IMR-90 (cell line): ENCODE measurements around the gene RASGRP1. TPM values are rescaled to one million over a fixed set of nuclear protein-coding genes. Genes with fewer than 3 reads are reported as not detected.
A peak's percentile ranks its signal among the peaks of the same experiment; 100 is the strongest.

Source experiments
- ATAC-seq: fragments of 200-7000 bp; cut with Tn5 transposase; 2 replicates; pipeline ENCODE4 v1.9.1; 2020; ENCODE audit warnings: low read depth, mild to moderate bottlenecking, moderate library complexity
- BruUV-seq: library from RNA; stranded (reverse); fragments of 400-500 nt; replicated peaks from 2 replicates; lab custom pipeline; 2021; lab: Mats Ljungman, UMichigan
- CTCF ChIA-PET: fragments of 300-600 bp; formaldehyde crosslinking; extraction: SDS; loops from one replicate; lab custom pipeline; 2021; ENCODE audit warnings: antibody characterized with exemption; lab: Yijun Ruan, JAX
- POLR2A ChIA-PET: fragments of 300-600 bp; sonication (Branson Sonifier 250); formaldehyde crosslinking; loops from one replicate; lab custom pipeline; 2022; ENCODE audit warnings: antibody characterized with exemption; ENCODE audit not compliant: unreplicated experiment; lab: Charles Lee
- DNase-seq: peaks from one replicate; pipeline ENCODE4 v3.0.0; 2013
- H2AFZ ChIP-seq: replicated peaks from 2 replicates; pipeline ENCODE3; 2013; ENCODE audit warnings: low read length, mild to moderate bottlenecking; ENCODE audit not compliant: poor library complexity
- H2AK5ac ChIP-seq: 2 replicates; pipeline ENCODE4 v1.6.1; 2013; ENCODE audit warnings: low read depth, low read length, inconsistent platforms
- H2AK9ac ChIP-seq: replicated peaks from 2 replicates; pipeline ENCODE3; 2013; ENCODE audit warnings: mild to moderate bottlenecking, low read depth, low read length, moderate library complexity; ENCODE audit not compliant: poor library complexity
- H2BK120ac ChIP-seq: 2 replicates; pipeline ENCODE4 v1.6.1; 2013; ENCODE audit warnings: low read depth, low read length, inconsistent platforms
- H2BK15ac ChIP-seq: 3 replicates; pipeline ENCODE4 v1.6.1; 2013; ENCODE audit warnings: low read depth, low read length, inconsistent platforms
- H2BK20ac ChIP-seq: 2 replicates; pipeline ENCODE4 v1.6.1; 2013; ENCODE audit warnings: low read depth, mild to moderate bottlenecking, inconsistent platforms, low read length, moderate library complexity
- H2BK5ac ChIP-seq: 2 replicates; pipeline ENCODE4 v1.6.1; 2013; ENCODE audit warnings: mild to moderate bottlenecking, low read depth, low read length, inconsistent platforms; ENCODE audit not compliant: poor library complexity, severe bottlenecking
- H3K14ac ChIP-seq: replicated peaks from 2 replicates; pipeline ENCODE4 v1.6.1; 2013; ENCODE audit warnings: low read depth, low read length, inconsistent platforms
- H3K18ac ChIP-seq: 2 replicates; pipeline ENCODE4 v1.6.1; 2013; ENCODE audit warnings: low read depth, low read length, control low read depth
- H3K23ac ChIP-seq: 2 replicates; pipeline ENCODE4 v1.6.1; 2013; ENCODE audit warnings: low read depth, low read length, inconsistent platforms
- H3K27ac ChIP-seq: 2 replicates; pipeline ENCODE4 v1.5.1; 2013; ENCODE audit warnings: mild to moderate bottlenecking, control low read depth, low read length; ENCODE audit not compliant: insufficient read depth
- H3K27me3 ChIP-seq: 2 replicates; pipeline ENCODE4 v1.6.1; 2013; ENCODE audit warnings: low read length; ENCODE audit not compliant: control insufficient read depth, insufficient read depth
- H3K36me3 ChIP-seq: 2 replicates; pipeline ENCODE4 v1.6.1; 2013; ENCODE audit warnings: low read length, mixed read lengths; ENCODE audit not compliant: control insufficient read depth, insufficient read depth
- H3K4ac ChIP-seq: 2 replicates; pipeline ENCODE4 v1.6.1; 2013; ENCODE audit warnings: low read depth, low read length, inconsistent platforms
- H3K4me1 ChIP-seq: 2 replicates; pipeline ENCODE4 v1.6.1; 2013; ENCODE audit warnings: low read length, mixed read lengths; ENCODE audit not compliant: control insufficient read depth, insufficient read depth
- H3K4me2 ChIP-seq: 2 replicates; pipeline ENCODE4 v1.6.1; 2013; ENCODE audit warnings: low read depth, mild to moderate bottlenecking, control low read depth, low read length, moderate library complexity
- H3K4me3 ChIP-seq: 2 replicates; pipeline ENCODE4 v1.5.1; 2013; ENCODE audit warnings: low read depth, mild to moderate bottlenecking, control low read depth, low read length, moderate library complexity; ENCODE audit not compliant: insufficient read depth
- H3K56ac ChIP-seq: 2 replicates; pipeline ENCODE4 v1.6.1; 2013; ENCODE audit warnings: low read length, inconsistent platforms; ENCODE audit not compliant: insufficient read depth; ENCODE audit errors: extremely low read depth
- H3K79me1 ChIP-seq, 2 experiments: 2 replicates each; pipeline ENCODE4 v1.6.1; 2013; ENCODE audit warnings: low read length in 2 of 2, inconsistent platforms in 1 of 2, low read depth in 1 of 2
- H3K9ac ChIP-seq: 2 replicates; pipeline ENCODE4 v1.6.1; 2013; ENCODE audit warnings: low read depth, low read length, control low read depth
- H3K9me1 ChIP-seq: 2 replicates; pipeline ENCODE4 v1.6.1; 2013; ENCODE audit warnings: low read length, inconsistent platforms; ENCODE audit not compliant: insufficient read depth
- H3K9me3 ChIP-seq: 2 replicates; pipeline ENCODE4 v1.6.1; 2013; ENCODE audit warnings: low read length; ENCODE audit not compliant: control insufficient read depth, insufficient read depth
- H4K20me1 ChIP-seq: 2 replicates; pipeline ENCODE4 v1.6.1; 2013; ENCODE audit warnings: low read length, inconsistent platforms; ENCODE audit not compliant: insufficient read depth
- H4K5ac ChIP-seq: 2 replicates; pipeline ENCODE4 v1.6.1; 2013; ENCODE audit warnings: mild to moderate bottlenecking, low read depth, low read length, control low read depth
- H4K8ac ChIP-seq, 2 experiments: 2 replicates each; pipeline ENCODE4 v1.6.1; 2013; ENCODE audit warnings: low read depth in 2 of 2, low read length in 2 of 2, control low read depth in 1 of 2, inconsistent platforms in 1 of 2
- H4K91ac ChIP-seq: 2 replicates; pipeline ENCODE4 v1.6.1; 2013; ENCODE audit warnings: low read depth, low read length, inconsistent platforms; ENCODE audit not compliant: insufficient read depth
- CEBPB ChIP-seq: IDR thresholded peaks from 2 replicates; pipeline ENCODE4 v1.6.1; 2012; ENCODE audit warnings: low read depth, low read length, improper control_type of control experiment
- NFE2L2 ChIP-seq: fragments of 150-350 bp; IDR thresholded peaks from 2 replicates; pipeline ENCODE4 v1.6.1; 2016; ENCODE audit warnings: low read depth, mild to moderate bottlenecking, low read length
- WGBS, 2 experiments: methylation state at CpG; one replicate each; pipeline versions ENCODE4 v1.1.5 to v1.1.7; 2013; ENCODE audit warnings: missing lambda C conversion rate in 2 of 2; ENCODE audit not compliant: insufficient read length in 1 of 2; ENCODE audit errors: extremely low coverage in 2 of 2; 5-methylcytosine and 5-hydroxymethylcytosine counted together
- dilution Hi-C: fragments of 300-500 bp; cut with HindIII; formaldehyde crosslinking; loops from one replicate; pipeline ENCODE4 v1.14.3; 2018; ENCODE audit warnings: low sequenced_read_pairs; ENCODE audit not compliant: unreplicated experiment
- in situ Hi-C: fragments of 300-500 bp; cut with MboI; formaldehyde crosslinking; loops from 3 replicates; pipeline ENCODE4 v1.14.3; 2019; ENCODE audit warnings: low sequenced_read_pairs, inconsistent platforms, mixed read lengths
- intact Hi-C: fragments of 100-400 bp; cut with micrococcal nuclease; formaldehyde crosslinking; loops from 2 replicates; pipeline ENCODE4 v1.10.0; 2022
- polyA plus RNA-seq, 3 experiments: library from polyadenylated mRNA; depleted of rRNA; stranded (reverse); fragments of >200 nt; gene quantifications; 2 replicates each; pipeline ENCODE4 v1.2.3, GENCODE V29; 2012; ENCODE audit warnings: low replicate concordance in 1 of 3
- total RNA-seq: library from RNA; depleted of rRNA; stranded (reverse); fragments of >200 nt; gene quantifications from 2 replicates; pipeline ENCODE4 v1.2.3, GENCODE V29; 2012

RASGRP1 gene
- total and polyA plus RNA-seq, 2 of the 4 experiments (the other 2 are of a cell fraction), result 1.4 to 3.2 TPM

GRCh38 chr15:38517312-38517975 lies 47.2 kb downstream of the RASGRP1 start:
- ChIA-PET POLR2A (no interaction called here), CTCF (no interaction called here)
- no peak overlapping the region for H3K23ac ChIP-seq
- peak overlapping the region; percentile 53 for H2BK5ac ChIP-seq
- no peaks in the 10 kb centered on the region for H3K36me3 ChIP-seq
- H3K27ac ChIP-seq, result no peak overlapping the region
- DNase-seq (peak; percentile 77), ATAC-seq (peak; percentile 79)
- H4K91ac ChIP-seq, result peak overlapping the region; percentile 66; the same call in 1 of the 2 replicates
- in situ Hi-C loops, result no loop called here
- H4K5ac ChIP-seq, result no peak overlapping the region
- BruUV-seq, result no TSS peak
- no peak for TF ChIP-seq NFE2L2
- TF ChIP-seq CEBPB, result 0 out of 2 replicates have a peak, but pooled peaks have one; percentile 23
- H3K4me1 ChIP-seq, result peaks cover 10% of the 10 kb centered on the region
- peak overlapping the region; percentile 63; the same call in 1 of the 2 replicates for H2BK20ac ChIP-seq
- H3K18ac ChIP-seq, result peak overlapping the region; percentile 46; the same call in 1 of the 2 replicates
- H4K8ac ChIP-seq, result no peak overlapping the region
- 0 out of 2 replicates have a peak overlapping the region, but pooled peaks have one; percentile 41 for H2BK120ac ChIP-seq
- no peak overlapping the region for H3K4me2 ChIP-seq
- peak overlapping the region; percentile 8; the same call in 1 of the 2 replicates for H2AK5ac ChIP-seq
- no peak overlapping the region for H3K4me3 ChIP-seq
- no peak overlapping the region for H2AFZ ChIP-seq
- H3K79me1 ChIP-seq, result no peaks in the 10 kb centered on the region
- dilution Hi-C loops, result no loop called here
- H3K56ac ChIP-seq, result no peak overlapping the region
- H2BK15ac ChIP-seq, result no peak overlapping the region
- H2AK9ac ChIP-seq, result no peak overlapping the region
- no peaks in the 10 kb centered on the region for H4K20me1 ChIP-seq
- no peaks in the 10 kb centered on the region for H3K27me3 ChIP-seq
- intact Hi-C loops, result loop anchor here (2.0 kb wide), 1 partner anchor 19 kb away; no protein-coding TSS in a partner anchor
- no peaks in the 10 kb centered on the region for H3K9me3 ChIP-seq
- H3K9me1 ChIP-seq, result no peaks in the 10 kb centered on the region
- no peak overlapping the region for H3K4ac ChIP-seq
- 0 out of 2 replicates have a peak overlapping the region, but pooled peaks have one; percentile 14 for H3K14ac ChIP-seq
- no peak overlapping the region for H3K9ac ChIP-seq
- 100% methylated on average over 1 of the region's 2 CpGs; no CpG with 5 or more reads in 1 of the 2 experiments for WGBS, 2 experiments
